CD4-positive, CD25-positive, alpha-beta regulatory T cell (primary cell): ENCODE results near the gene TRIO. TPM values are rescaled to one million over a fixed set of nuclear protein-coding genes. Genes with fewer than 3 reads are reported as not detected.

Experiments used
- ATAC-seq, 2 donors: fragments of 150-1000 bp; cut with Tn5 transposase; one replicate each; pipeline ENCODE4 v1.10.0; 2021; ENCODE audit warnings: low read depth in 2 of 2, moderate number of reproducible peaks in 2 of 2, moderate library complexity in 1 of 2
- DNase-seq, 3 donors: peaks; one replicate each; pipeline versions ENCODE4 v3.0.0 to v3.0.0-alpha.2; 2012 to 2022; ENCODE audit warnings: mixed read lengths in 1 of 3
- H3K27ac ChIP-seq: one replicate; pipeline ENCODE4 v1.7.0; 2013; ENCODE audit warnings: mild to moderate bottlenecking, low read length; ENCODE audit not compliant: insufficient read depth, poor library complexity, severe bottlenecking
- H3K27me3 ChIP-seq: one replicate; pipeline ENCODE4 v1.7.0; 2013; ENCODE audit warnings: low read length; ENCODE audit not compliant: control insufficient read depth, insufficient read depth
- H3K36me3 ChIP-seq: one replicate; pipeline ENCODE4 v1.7.0; 2013; ENCODE audit warnings: mild to moderate bottlenecking, low read length, moderate library complexity; ENCODE audit not compliant: control insufficient read depth, insufficient read depth
- H3K4me1 ChIP-seq: 2 replicates; pipeline ENCODE4 v1.7.0; 2013; ENCODE audit warnings: mild to moderate bottlenecking, low read length; ENCODE audit not compliant: insufficient read depth, control insufficient read depth, poor library complexity, severe bottlenecking
- H3K4me3 ChIP-seq: one replicate; pipeline ENCODE4 v1.7.0; 2013; ENCODE audit warnings: low read depth, mild to moderate bottlenecking, low read length, moderate library complexity
- H3K9me3 ChIP-seq, 2 experiments: 1 replicate in 1 of 2; 2 replicates in 1 of 2; pipeline ENCODE4 v1.7.0; 2013; ENCODE audit warnings: low read length in 2 of 2, mild to moderate bottlenecking in 1 of 2, moderate library complexity in 1 of 2; ENCODE audit not compliant: control insufficient read depth in 2 of 2
- H3K27ac Mint-ChIP-seq, 3 donors: one replicate each; pipeline ENCODE4 v1.8.0; 2020 to 2022; ENCODE audit warnings: mild to moderate bottlenecking in 3 of 3, mixed read lengths in 3 of 3, moderate library complexity in 2 of 3
- H3K27me3 Mint-ChIP-seq: one replicate; pipeline ENCODE4 v1.8.0; 2022; ENCODE audit warnings: mild to moderate bottlenecking, mixed read lengths
- H3K36me3 Mint-ChIP-seq: one replicate; pipeline ENCODE4 v1.8.0; 2020; ENCODE audit warnings: mixed read lengths
- H3K4me1 Mint-ChIP-seq, 4 donors: one replicate each; pipeline ENCODE4 v1.8.0; 2020 to 2022; ENCODE audit warnings: mixed read lengths in 4 of 4, mild to moderate bottlenecking in 1 of 4
- H3K4me3 Mint-ChIP-seq, 4 donors: one replicate each; pipeline ENCODE4 v1.8.0; 2020 to 2022; ENCODE audit warnings: mild to moderate bottlenecking in 4 of 4, mixed read lengths in 4 of 4, moderate library complexity in 3 of 4
- H3K9me3 Mint-ChIP-seq, 7 donors: one replicate each; pipeline ENCODE4 v1.8.0; 2020 to 2022; ENCODE audit warnings: mixed read lengths in 7 of 7, mild to moderate bottlenecking in 3 of 7, moderate library complexity in 2 of 7
- polyA plus RNA-seq, 4 donors: library from polyadenylated mRNA; unstranded; fragments of 300-500 nt; fragmentation: Illumina TruSeq; gene quantifications; one replicate each; pipeline ENCODE4 v1.2.3, GENCODE V29; 2021
- total RNA-seq: library from RNA; stranded (reverse); gene quantifications from one replicate; pipeline ENCODE4 v1.2.3, GENCODE V29; 2022

Gene TRIO
- total and polyA plus RNA-seq, 5 donors from 2014 or later: 1.2 to 7.6 (median 1.8) TPM

- Mint-ChIP-seq H3K4me1 (no peaks in the 10 kb centered on the region), H3K27ac (peak overlapping the region in 1 of 3 donors; percentile 8), H3K27me3 (no peaks in the 10 kb centered on the region), H3K4me3 (no peak overlapping the region), H3K9me3 (no peaks in the 10 kb centered on the region), H3K36me3 (no peaks in the 10 kb centered on the region)
- Histone ChIP-seq H3K9me3 (no peaks in the 10 kb centered on the region), H3K4me1 (no peaks in the 10 kb centered on the region), H3K27me3 (no peaks in the 10 kb centered on the region), H3K4me3 (no peak overlapping the region), H3K27ac (no peak overlapping the region), H3K36me3 (no peaks in the 10 kb centered on the region)
- no peak for DNase-seq
- ATAC-seq: no peak
These were observed 361.7 kb downstream of the TRIO start for GRCh38 chr5:14504816-14505215.

- Histone ChIP-seq H3K27me3 (no peaks in the 10 kb centered on the region), H3K36me3 (no peaks in the 10 kb centered on the region), H3K27ac (no peak overlapping the region), H3K4me3 (no peak overlapping the region), H3K9me3 (no peaks in the 10 kb centered on the region), H3K4me1 (no peaks in the 10 kb centered on the region)
- H3K36me3 Mint-ChIP-seq: no peaks in the 10 kb centered on the region
- no peaks in the 10 kb centered on the region for H3K27me3 Mint-ChIP-seq
- no peaks in the 10 kb centered on the region for H3K4me1 Mint-ChIP-seq
- H3K4me3 Mint-ChIP-seq: no peak overlapping the region
- H3K27ac Mint-ChIP-seq: peak overlapping the region in 1 of 3 donors; percentile 42
- ATAC-seq: no peak
- H3K9me3 Mint-ChIP-seq: no peaks in the 10 kb centered on the region
- DNase-seq: no peak
These were observed 362.4 kb downstream of the TRIO start for GRCh38 chr5:14505310-14506139.

GRCh38 chr5:14506140-14506538, 363.0 kb downstream of the TRIO start:
- H3K36me3 ChIP-seq: no peaks in the 10 kb centered on the region
- no peak overlapping the region for H3K4me3 ChIP-seq
- no peak overlapping the region for H3K27ac ChIP-seq
- Mint-ChIP-seq H3K9me3 (no peaks in the 10 kb centered on the region), H3K27me3 (no peaks in the 10 kb centered on the region), H3K36me3 (no peaks in the 10 kb centered on the region), H3K4me1 (no peaks in the 10 kb centered on the region), H3K4me3 (no peak overlapping the region), H3K27ac (no peak overlapping the region)
- ATAC-seq (no peak), DNase-seq (no peak)
- no peaks in the 10 kb centered on the region for H3K9me3 ChIP-seq
- no peaks in the 10 kb centered on the region for H3K27me3 ChIP-seq
- H3K4me1 ChIP-seq: no peaks in the 10 kb centered on the region

GRCh38 chr5:14506661-14507060, 363.5 kb downstream of the TRIO start:
- H3K36me3 ChIP-seq: no peaks in the 10 kb centered on the region
- no peak for DNase-seq
- H3K9me3 ChIP-seq: no peaks in the 10 kb centered on the region
- H3K4me1 Mint-ChIP-seq: no peaks in the 10 kb centered on the region
- H3K27ac ChIP-seq: no peak overlapping the region
- no peak overlapping the region for H3K4me3 ChIP-seq
- H3K27me3 Mint-ChIP-seq: no peaks in the 10 kb centered on the region
- no peaks in the 10 kb centered on the region for H3K27me3 ChIP-seq
- H3K4me3 Mint-ChIP-seq: no peak overlapping the region
- no peak overlapping the region for H3K27ac Mint-ChIP-seq
- no peaks in the 10 kb centered on the region for H3K9me3 Mint-ChIP-seq
- no peaks in the 10 kb centered on the region for H3K36me3 Mint-ChIP-seq
- ATAC-seq: no peak
- no peaks in the 10 kb centered on the region for H3K4me1 ChIP-seq

- no peaks in the 10 kb centered on the region for H3K9me3 ChIP-seq
- no peaks in the 10 kb centered on the region for H3K36me3 ChIP-seq
- Mint-ChIP-seq H3K36me3 (no peaks in the 10 kb centered on the region), H3K4me3 (no peak overlapping the region), H3K4me1 (no peaks in the 10 kb centered on the region), H3K9me3 (no peaks in the 10 kb centered on the region), H3K27me3 (no peaks in the 10 kb centered on the region), H3K27ac (no peak overlapping the region)
- no peak for ATAC-seq
- no peaks in the 10 kb centered on the region for H3K27me3 ChIP-seq
- no peaks in the 10 kb centered on the region for H3K4me1 ChIP-seq
- no peak for DNase-seq
- no peak overlapping the region for H3K4me3 ChIP-seq
- no peak overlapping the region for H3K27ac ChIP-seq
These were observed 364.2 kb downstream of the TRIO start for GRCh38 chr5:14507156-14507941.

- no peaks in the 10 kb centered on the region for H3K9me3 Mint-ChIP-seq
These were observed 364.9 kb downstream of the TRIO start for GRCh38 chr5:14508046-14508445.

GRCh38 chr5:14509556-14509955, 366.4 kb downstream of the TRIO start:
- Histone ChIP-seq H3K36me3 (no peaks in the 10 kb centered on the region), H3K27me3 (no peaks in the 10 kb centered on the region), H3K9me3 (no peaks in the 10 kb centered on the region), H3K27ac (no peak overlapping the region), H3K4me1 (no peaks in the 10 kb centered on the region), H3K4me3 (no peak overlapping the region)
- H3K9me3 Mint-ChIP-seq: no peaks in the 10 kb centered on the region
- no peaks in the 10 kb centered on the region for H3K36me3 Mint-ChIP-seq
- ATAC-seq (no peak), DNase-seq (no peak)
- H3K4me1 Mint-ChIP-seq: peaks cover 0 to 3% (median 0%) of the 10 kb centered on the region in 4 donors
- no peak overlapping the region for H3K4me3 Mint-ChIP-seq
- H3K27ac Mint-ChIP-seq: no peak overlapping the region
- no peaks in the 10 kb centered on the region for H3K27me3 Mint-ChIP-seq

More at GRCh38 chr5:14508046-14508445, 364.9 kb downstream of the TRIO start:
- H3K9me3 ChIP-seq: no peaks in the 10 kb centered on the region
- no peak overlapping the region for H3K4me3 Mint-ChIP-seq
- H3K27me3 Mint-ChIP-seq: no peaks in the 10 kb centered on the region
- no peaks in the 10 kb centered on the region for H3K36me3 ChIP-seq
- no peak overlapping the region for H3K4me3 ChIP-seq
- H3K4me1 ChIP-seq: no peaks in the 10 kb centered on the region
- no peaks in the 10 kb centered on the region for H3K36me3 Mint-ChIP-seq
- no peak overlapping the region for H3K27ac Mint-ChIP-seq
- no peak overlapping the region for H3K27ac ChIP-seq
- DNase-seq (no peak), ATAC-seq (no peak)
- H3K27me3 ChIP-seq: no peaks in the 10 kb centered on the region
- no peaks in the 10 kb centered on the region for H3K4me1 Mint-ChIP-seq
